Rectal smooth muscle tissue (tissue), 1 donor: ENCODE results near the gene NOP53.

ENCODE experiments used
- H3K27ac ChIP-seq: one replicate; pipeline ENCODE4 v1.7.0; 2013; ENCODE audit warnings: low read depth, low read length, inconsistent platforms
- H3K27me3 ChIP-seq: one replicate; pipeline ENCODE4 v1.7.0; 2013; ENCODE audit warnings: low read length; ENCODE audit not compliant: control insufficient read depth, insufficient read depth
- H3K36me3 ChIP-seq: one replicate; pipeline ENCODE4 v1.7.0; 2013; ENCODE audit warnings: low read length; ENCODE audit not compliant: control insufficient read depth, insufficient read depth
- H3K4me1 ChIP-seq: one replicate; pipeline ENCODE4 v1.7.0; 2013; ENCODE audit warnings: low read length; ENCODE audit not compliant: control insufficient read depth, insufficient read depth
- H3K4me3 ChIP-seq: one replicate; pipeline ENCODE4 v1.7.0; 2013; ENCODE audit warnings: low read length
- H3K9ac ChIP-seq: one replicate; pipeline ENCODE4 v1.7.0; 2013; ENCODE audit warnings: low read length

NOP53 gene

GRCh38 chr19:47749326-47749725, 4.0 kb downstream of the NOP53 start:
- Histone ChIP-seq H3K27me3 (no peaks in the 10 kb centered on the region), H3K27ac (no peak overlapping the region), H3K9ac (no peak overlapping the region), H3K4me1 (peaks cover 5% of the 10 kb centered on the region), H3K36me3 (peaks cover 48% of the 10 kb centered on the region), H3K4me3 (no peak overlapping the region)

- H3K4me3 ChIP-seq = no peak overlapping the region
- H3K4me1 ChIP-seq = peaks cover 5% of the 10 kb centered on the region
- H3K27ac ChIP-seq = no peak overlapping the region
- H3K27me3 ChIP-seq = no peaks in the 10 kb centered on the region
- no peak overlapping the region for H3K9ac ChIP-seq
- peaks cover 51% of the 10 kb centered on the region for H3K36me3 ChIP-seq
Measured at GRCh38 chr19:47750752-47751151, 5.4 kb downstream of the NOP53 start.

DNA sequence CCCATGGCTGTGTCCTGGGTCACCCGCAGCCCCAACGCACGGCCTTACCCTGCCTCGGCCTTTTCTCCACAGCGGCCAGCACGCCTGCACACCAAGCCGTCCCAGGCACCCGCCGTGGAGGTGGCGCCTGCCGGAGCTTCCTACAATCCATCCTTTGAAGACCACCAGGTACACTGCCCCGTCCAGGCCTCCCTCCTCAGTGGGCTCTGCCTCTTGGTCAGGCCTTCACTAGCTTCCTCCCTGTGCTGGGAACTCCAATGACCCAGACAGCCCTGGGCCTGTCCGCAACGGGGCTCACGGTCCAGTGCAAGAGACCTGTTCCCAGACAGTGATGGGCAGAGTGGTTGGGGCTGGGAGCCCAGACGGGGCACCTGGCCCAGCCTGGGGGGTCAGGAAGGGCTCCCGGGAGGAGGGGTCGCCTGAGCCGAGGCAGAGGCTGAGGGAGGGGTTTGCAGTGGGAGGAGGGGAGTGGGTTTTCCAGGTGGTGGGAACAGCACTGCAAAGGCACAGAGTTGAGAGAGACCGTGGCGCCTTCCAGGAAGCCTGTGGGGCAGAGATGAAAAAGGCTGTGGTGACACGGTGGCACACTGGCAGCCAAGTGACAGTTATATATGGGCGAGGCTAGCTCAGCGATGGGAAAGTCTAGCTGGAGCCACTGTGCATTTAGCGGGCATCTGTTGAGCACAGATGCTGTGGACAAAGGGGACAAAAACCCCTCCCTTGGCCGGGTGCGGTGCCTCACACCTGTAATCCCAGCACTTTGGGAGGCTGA, 7.3 kb downstream of the NOP53 start:
- H3K4me1 ChIP-seq = no peaks in the 10 kb centered on the region
- no peaks in the 10 kb centered on the region for H3K27me3 ChIP-seq
- H3K9ac ChIP-seq = no peak overlapping the region
- peaks cover 56% of the 10 kb centered on the region for H3K36me3 ChIP-seq
- H3K27ac ChIP-seq = no peak overlapping the region
- H3K4me3 ChIP-seq = no peak overlapping the region

DNA sequence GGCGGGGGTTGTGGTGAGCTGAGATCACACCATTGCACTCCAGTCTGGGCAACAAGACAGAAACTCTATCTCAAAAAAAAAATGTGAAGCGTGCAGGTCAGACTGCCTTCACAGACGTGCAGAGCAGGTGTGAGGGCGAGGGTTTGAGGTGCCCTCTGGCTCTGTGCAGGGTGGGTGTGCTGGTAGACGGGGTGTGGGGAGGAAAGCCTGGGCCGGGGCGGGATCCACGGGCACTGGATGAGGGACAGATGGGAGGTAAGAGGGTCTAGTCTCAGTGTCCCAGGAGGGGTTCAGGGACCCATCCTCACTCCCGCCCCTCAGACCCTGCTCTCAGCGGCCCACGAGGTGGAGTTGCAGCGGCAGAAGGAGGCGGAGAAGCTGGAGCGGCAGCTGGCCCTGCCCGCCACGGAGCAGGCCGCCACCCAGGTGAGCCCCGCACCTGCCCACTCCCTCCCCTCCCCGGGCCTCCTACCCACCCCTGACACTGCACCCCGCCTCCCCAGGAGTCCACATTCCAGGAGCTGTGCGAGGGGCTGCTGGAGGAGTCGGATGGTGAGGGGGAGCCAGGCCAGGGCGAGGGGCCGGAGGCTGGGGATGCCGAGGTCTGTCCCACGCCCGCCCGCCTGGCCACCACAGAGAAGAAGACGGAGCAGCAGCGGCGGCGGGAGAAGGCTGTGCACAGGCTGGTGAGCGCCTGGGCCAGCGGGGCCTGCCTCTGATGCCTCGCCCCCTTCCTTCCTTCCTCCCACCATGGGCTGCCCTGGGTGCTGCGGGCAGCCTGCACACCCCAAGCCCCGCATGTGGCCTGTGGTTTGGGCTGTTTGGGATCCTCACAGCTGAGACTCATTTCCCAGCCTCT, 9.1 kb downstream of the NOP53 start:
- H3K4me1 ChIP-seq = no peaks in the 10 kb centered on the region
- H3K27me3 ChIP-seq = no peaks in the 10 kb centered on the region
- no peak overlapping the region for H3K27ac ChIP-seq
- no peak overlapping the region for H3K9ac ChIP-seq
- peaks cover 56% of the 10 kb centered on the region for H3K36me3 ChIP-seq
- no peak overlapping the region for H3K4me3 ChIP-seq

DNA sequence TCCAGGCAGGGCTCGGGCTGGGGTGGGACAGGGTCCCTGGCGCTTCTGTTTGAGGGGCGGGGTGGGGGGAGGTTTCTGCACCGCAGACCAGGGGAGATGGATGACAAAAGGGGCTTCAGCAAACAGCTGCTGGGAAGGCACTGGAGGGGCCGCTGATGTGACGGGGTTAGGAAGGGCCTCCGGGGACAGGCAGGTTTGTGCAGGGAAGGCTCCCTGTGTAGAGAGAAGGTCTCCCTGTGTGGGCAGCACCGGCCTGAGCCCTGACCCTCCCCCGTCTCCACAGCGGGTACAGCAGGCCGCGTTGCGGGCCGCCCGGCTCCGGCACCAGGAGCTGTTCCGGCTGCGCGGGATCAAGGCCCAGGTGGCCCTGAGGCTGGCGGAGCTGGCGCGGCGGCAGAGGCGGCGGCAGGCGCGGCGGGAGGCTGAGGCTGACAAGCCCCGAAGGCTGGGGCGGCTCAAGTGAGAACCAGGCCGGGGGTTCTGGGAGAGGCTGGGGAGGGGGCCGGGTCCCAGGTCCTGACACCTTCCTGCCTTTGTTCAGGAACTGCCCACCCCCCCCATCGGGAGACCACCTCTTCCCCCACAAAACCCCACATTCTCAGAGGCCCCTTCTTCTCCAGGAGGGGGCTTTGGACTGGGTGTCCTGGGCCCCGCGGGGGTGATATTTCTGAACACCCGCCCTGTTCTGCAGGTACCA, 9.9 kb downstream of the NOP53 start:
- Histone ChIP-seq H3K27me3 (no peaks in the 10 kb centered on the region), H3K27ac (no peak overlapping the region), H3K9ac (no peak overlapping the region), H3K36me3 (peaks cover 50% of the 10 kb centered on the region), H3K4me3 (no peak overlapping the region), H3K4me1 (no peaks in the 10 kb centered on the region)

- Histone ChIP-seq H3K4me3 (no peak overlapping the region), H3K9ac (no peak overlapping the region), H3K27ac (no peak overlapping the region), H3K27me3 (no peaks in the 10 kb centered on the region), H3K4me1 (no peaks in the 10 kb centered on the region), H3K36me3 (peaks cover 42% of the 10 kb centered on the region)
Measured at GRCh38 chr19:47755762-47756626, 10.6 kb downstream of the NOP53 start.

GRCh38 chr19:47756627-47756929, 11.2 kb downstream of the NOP53 start:
- no peak overlapping the region for H3K27ac ChIP-seq
- peaks cover 36% of the 10 kb centered on the region for H3K36me3 ChIP-seq
- no peak overlapping the region for H3K4me3 ChIP-seq

GRCh38 chr19:47756953-47757608, 11.7 kb downstream of the NOP53 start:
- Histone ChIP-seq H3K4me1 (no peaks in the 10 kb centered on the region), H3K27me3 (no peaks in the 10 kb centered on the region), H3K9ac (no peak overlapping the region), H3K36me3 (peaks cover 33% of the 10 kb centered on the region), H3K4me3 (no peak overlapping the region), H3K27ac (no peak overlapping the region)

More at GRCh38 chr19:47756627-47756929, 11.2 kb downstream of the NOP53 start:
- H3K27me3 ChIP-seq = no peaks in the 10 kb centered on the region
- no peaks in the 10 kb centered on the region for H3K4me1 ChIP-seq
- no peak overlapping the region for H3K9ac ChIP-seq

- Histone ChIP-seq H3K36me3 (peaks cover 26% of the 10 kb centered on the region), H3K9ac (no peak overlapping the region), H3K27ac (no peak overlapping the region)
Measured at GRCh38 chr19:47757617-47758442, 12.5 kb downstream of the NOP53 start.

GRCh38 chr19:47758443-47758804, 13.1 kb downstream of the NOP53 start:
- Histone ChIP-seq H3K4me3 (no peak overlapping the region), H3K4me1 (no peaks in the 10 kb centered on the region), H3K27ac (no peak overlapping the region), H3K36me3 (peaks cover 21% of the 10 kb centered on the region), H3K9ac (no peak overlapping the region), H3K27me3 (no peaks in the 10 kb centered on the region)

More at GRCh38 chr19:47757617-47758442, 12.5 kb downstream of the NOP53 start:
- H3K4me1 ChIP-seq = no peaks in the 10 kb centered on the region
- no peaks in the 10 kb centered on the region for H3K27me3 ChIP-seq
- H3K4me3 ChIP-seq = no peak overlapping the region

- H3K27ac ChIP-seq = no peak overlapping the region
- H3K9ac ChIP-seq = no peak overlapping the region
- H3K36me3 ChIP-seq = peaks cover 12% of the 10 kb centered on the region
- H3K4me3 ChIP-seq = no peak overlapping the region
- no peaks in the 10 kb centered on the region for H3K27me3 ChIP-seq
- H3K4me1 ChIP-seq = no peaks in the 10 kb centered on the region
Measured at GRCh38 chr19:47760632-47760999, 15.3 kb downstream of the NOP53 start.
